Lower lobe of right lung (tissue), 2 donors: ENCODE results near the gene SCMH1. TPM values are rescaled to one million over a fixed set of nuclear protein-coding genes. Genes with fewer than 3 reads are reported as not detected.

Experiments used
- ATAC-seq, 2 donors: fragments of 200-7000 bp; cut with Tn5 transposase; one replicate each; pipeline ENCODE4 v1.9.1; 2020 to 2022; ENCODE audit warnings: mild to moderate bottlenecking in 2 of 2, moderate library complexity in 2 of 2
- DNase-seq: peaks from one replicate; pipeline ENCODE4 v3.0.0-alpha.2; 2020
- H3K27ac ChIP-seq: fragments of 200-600 bp; one replicate; pipeline ENCODE4 v1.8.0; 2022
- H3K27me3 ChIP-seq: fragments of 200-600 bp; one replicate; pipeline ENCODE4 v1.8.0; 2022; ENCODE audit warnings: low read depth
- H3K36me3 ChIP-seq: fragments of 200-600 bp; one replicate; pipeline ENCODE4 v1.8.0; 2022; ENCODE audit warnings: mild to moderate bottlenecking
- H3K4me1 ChIP-seq: fragments of 200-600 bp; one replicate; pipeline ENCODE4 v1.8.0; 2022
- H3K4me3 ChIP-seq: fragments of 200-600 bp; one replicate; pipeline ENCODE4 v1.8.0; 2022; ENCODE audit warnings: mild to moderate bottlenecking
- H3K9me3 ChIP-seq: fragments of 200-600 bp; one replicate; pipeline ENCODE4 v1.8.0; 2022
- CTCF ChIP-seq: fragments of 200-600 bp; IDR thresholded peaks from one replicate; pipeline ENCODE4 v1.8.0; 2022; ENCODE audit warnings: antibody characterized with exemption, mild to moderate bottlenecking
- intact Hi-C: fragments of 100-400 bp; cut with DNase I; formaldehyde crosslinking; loops from one replicate; pipeline ENCODE4 v1.11.0; 2022
- total RNA-seq: library from RNA; stranded (reverse); fragmentation: NEBNext Ultra II Directional; extraction: Animal tissue kit (Norgen Biotek cat#: 25700); gene quantifications from one replicate; pipeline ENCODE4 v1.2.1, GENCODE V29; 2021
- donor health status: DM: no; HTN: yes; CAD: no; lungs with severe emphysema.

SCMH1 gene
- total RNA-seq, 1 donor from 2014 or later, result 30.0 TPM

- H3K27ac ChIP-seq, result no peak overlapping the region
- ATAC-seq (no peak), DNase-seq (no peak)
- H3K27me3 ChIP-seq, result no peaks in the 10 kb centered on the region
- TF ChIP-seq CTCF, result no peak
- H3K36me3 ChIP-seq, result no peaks in the 10 kb centered on the region
- intact Hi-C loops, result no loop called here
- H3K9me3 ChIP-seq, result no peaks in the 10 kb centered on the region
- H3K4me1 ChIP-seq, result peaks cover 8% of the 10 kb centered on the region
- H3K4me3 ChIP-seq, result no peak overlapping the region
Measured at GRCh38 chr1:41249319-41249718, 7.2 kb upstream of the SCMH1 start.

GRCh38 chr1:41246568-41246967, 4.5 kb upstream of the SCMH1 start:
- Histone ChIP-seq H3K9me3 (no peaks in the 10 kb centered on the region), H3K27me3 (no peaks in the 10 kb centered on the region), H3K4me1 (peaks cover 13% of the 10 kb centered on the region), H3K36me3 (no peaks in the 10 kb centered on the region), H3K27ac (no peak overlapping the region), H3K4me3 (no peak overlapping the region)
- DNase-seq (no peak), ATAC-seq (no peak)
- intact Hi-C loops, result no loop called here
- TF ChIP-seq CTCF, result no peak

GRCh38 chr1:41245659-41246058, 3.6 kb upstream of the SCMH1 start:
- TF ChIP-seq CTCF, result no peak
- DNase-seq (no peak), ATAC-seq (no peak)
- H3K27me3 ChIP-seq, result no peaks in the 10 kb centered on the region
- no peaks in the 10 kb centered on the region for H3K9me3 ChIP-seq
- no peak overlapping the region for H3K27ac ChIP-seq
- intact Hi-C loops, result no loop called here
- no peak overlapping the region for H3K4me3 ChIP-seq
- H3K36me3 ChIP-seq, result no peaks in the 10 kb centered on the region
- peaks cover 19% of the 10 kb centered on the region for H3K4me1 ChIP-seq

- Histone ChIP-seq H3K9me3 (no peaks in the 10 kb centered on the region), H3K4me3 (no peak overlapping the region), H3K4me1 (peaks cover 36% of the 10 kb centered on the region), H3K36me3 (no peaks in the 10 kb centered on the region), H3K27me3 (no peaks in the 10 kb centered on the region), H3K27ac (no peak overlapping the region)
- no peak for DNase-seq
- intact Hi-C loops, result no loop called here
- no peak for ATAC-seq
- no peak for TF ChIP-seq CTCF
Measured at GRCh38 chr1:41243079-41243385, 926 bp upstream of the SCMH1 start.

- peak; percentile 1 to 7 for ATAC-seq
- H3K27ac ChIP-seq, result peak overlapping the region; percentile 94
Measured at GRCh38 chr1:41242342-41243078, 404 bp upstream of the SCMH1 start.

More at GRCh38 chr1:41242342-41243078, 404 bp upstream of the SCMH1 start:
- intact Hi-C loops, result no loop called here
- Histone ChIP-seq H3K27me3 (no peaks in the 10 kb centered on the region), H3K36me3 (no peaks in the 10 kb centered on the region), H3K9me3 (no peaks in the 10 kb centered on the region), H3K4me1 (peaks cover 42% of the 10 kb centered on the region), H3K4me3 (peak overlapping the region; percentile 79)
- no peak for TF ChIP-seq CTCF
- DNase-seq, result peak; percentile 52
